NT2/D1 (cell line): ENCODE measurements around the gene RPA1.

Experiments used
- YY1 ChIP-seq: IDR thresholded peaks from 2 replicates; pipeline ENCODE4 v1.6.1; 2011; ENCODE audit not compliant: insufficient read length, insufficient read depth
- ZNF274 ChIP-seq: IDR thresholded peaks from 2 replicates; pipeline ENCODE4 v1.6.1; 2011; ENCODE audit warnings: mild to moderate bottlenecking, low read depth, low read length

- TF ChIP-seq YY1 (no peak), ZNF274 (no peak)
Observed at GRCh38 chr17:1852327-1852726, 22.5 kb downstream of the RPA1 start.
